Thyroid gland (tissue), 4 donors: ENCODE measurements around the gene CELF5.

ENCODE experiments used
- CTCF ChIP-seq, 6 experiments: fragments of 200-600 bp in 3 of 6; fragments of 450-650 bp in 3 of 6; sonication (generic) in 3 of 6; IDR thresholded peaks; one replicate each; pipeline ENCODE4 v1.5.1; 2016 to 2019; ENCODE audit warnings: antibody characterized with exemption in 6 of 6, mild to moderate bottlenecking in 2 of 6, inconsistent platforms in 1 of 6, moderate library complexity in 1 of 6
- POLR2A ChIP-seq, 2 donors: fragments of 450-650 bp; IDR thresholded peaks; one replicate each; pipeline ENCODE4 v1.6.1; 2017; ENCODE audit warnings: antibody characterized with exemption in 2 of 2, mild to moderate bottlenecking in 2 of 2, moderate library complexity in 1 of 2

- TF ChIP-seq CTCF (IDR thresholded peaks at IDR 0.05) (no peak), POLR2A (IDR thresholded peaks at IDR 0.05) (no peak)
Observed at GRCh38 chr19:3294080-3294850, 69.8 kb downstream of the CELF5 start.
